C4-2B (cell line): ENCODE results near the gene MAGOH.

Experiments used
- H3K27ac ChIP-seq: fragments of 450-650 bp; 2 replicates; pipeline ENCODE4 v1.5.1; 2017
- CTCF ChIP-seq: fragments of 450-650 bp; conservative IDR thresholded peaks from 2 replicates; pipeline ENCODE4 v1.5.1; 2017; ENCODE audit warnings: mild to moderate bottlenecking
- ZFX ChIP-seq: fragments of 450-650 bp; IDR thresholded peaks from 2 replicates; pipeline ENCODE4 v1.6.1; 2017

MAGOH gene

GRCh38 chr1:53246261-53247134, 8.2 kb upstream of the MAGOH start:
- no peak overlapping the region for H3K27ac ChIP-seq

GRCh38 chr1:53244141-53244540, 5.8 kb upstream of the MAGOH start:
- no peak overlapping the region for H3K27ac ChIP-seq
- TF ChIP-seq ZFX (no peak), CTCF (no peak)

More at GRCh38 chr1:53246261-53247134, 8.2 kb upstream of the MAGOH start:
- no peak for TF ChIP-seq ZFX
- TF ChIP-seq CTCF, result no peak

GRCh38 chr1:53242381-53242780, 4.1 kb upstream of the MAGOH start:
- TF ChIP-seq ZFX (no peak), CTCF (no peak)
- no peak overlapping the region for H3K27ac ChIP-seq

GRCh38 chr1:53241828-53242227, 3.5 kb upstream of the MAGOH start:
- H3K27ac ChIP-seq, result no peak overlapping the region
- TF ChIP-seq ZFX (no peak), CTCF (no peak)

GRCh38 chr1:53237638-53238037, 680 bp downstream of the MAGOH start:
- peak overlapping the region; percentile 92 for H3K27ac ChIP-seq

GRCh38 chr1:53220962-53221286, 17.4 kb downstream of the MAGOH start:
- no peak for TF ChIP-seq CTCF
- TF ChIP-seq ZFX, result no peak

More at GRCh38 chr1:53237638-53238037, 680 bp downstream of the MAGOH start:
- no peak for TF ChIP-seq CTCF
- TF ChIP-seq ZFX, result no peak

GRCh38 chr1:53220171-53220961, 18.0 kb downstream of the MAGOH start, which contains the start of gene CZIB:
Gene CZIB (minus strand): TSS chr1:53220634. CDS start chr1:53220575, 59 bp downstream.
- peak within 1 kb of the TSS; percentile 95 for H3K27ac ChIP-seq
- TF ChIP-seq ZFX, result peak; percentile 90
- TF ChIP-seq CTCF, result no peak

More at GRCh38 chr1:53220962-53221286, 17.4 kb downstream of the MAGOH start:
- peak overlapping the region; percentile 95 for H3K27ac ChIP-seq
